ENCODE measurements around the gene LPIN3. TPM values are rescaled to one million over a fixed set of nuclear protein-coding genes. Genes with fewer than 3 reads are reported as not detected.
A peak's percentile ranks its signal among the peaks of the same experiment; 100 is the strongest.

Gene LPIN3
- total RNA-seq, 4 donors from 2014 or later: 7.4 to 30.5 (median 10.2) TPM

DNA sequence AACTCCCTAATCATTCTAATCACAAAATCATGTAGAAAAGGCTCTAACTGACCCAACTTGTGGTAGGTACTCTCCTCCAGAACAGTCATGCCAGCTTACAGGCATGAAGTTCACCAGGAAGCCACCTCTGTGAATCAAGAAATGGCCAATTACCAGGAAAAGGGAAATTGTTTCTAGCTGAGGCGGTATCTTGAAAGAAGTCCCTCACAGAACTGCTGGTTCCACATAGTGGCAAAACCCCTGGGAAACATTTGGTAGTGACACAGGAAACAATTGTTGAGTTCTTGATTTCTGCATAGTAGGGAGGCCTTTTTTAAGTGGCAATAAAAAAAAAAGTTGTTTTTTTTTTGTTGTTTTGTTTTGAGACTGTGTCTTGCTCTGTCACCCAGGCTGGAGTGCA lies 19.6 kb upstream of the LPIN3 start:
- no peaks in the 10 kb centered on the region for H3K9me3 ChIP-seq
- H3K27me3 ChIP-seq: no peaks in the 10 kb centered on the region
- no peak overlapping the region for H3K4me3 ChIP-seq
- TF ChIP-seq, protein P1, sequence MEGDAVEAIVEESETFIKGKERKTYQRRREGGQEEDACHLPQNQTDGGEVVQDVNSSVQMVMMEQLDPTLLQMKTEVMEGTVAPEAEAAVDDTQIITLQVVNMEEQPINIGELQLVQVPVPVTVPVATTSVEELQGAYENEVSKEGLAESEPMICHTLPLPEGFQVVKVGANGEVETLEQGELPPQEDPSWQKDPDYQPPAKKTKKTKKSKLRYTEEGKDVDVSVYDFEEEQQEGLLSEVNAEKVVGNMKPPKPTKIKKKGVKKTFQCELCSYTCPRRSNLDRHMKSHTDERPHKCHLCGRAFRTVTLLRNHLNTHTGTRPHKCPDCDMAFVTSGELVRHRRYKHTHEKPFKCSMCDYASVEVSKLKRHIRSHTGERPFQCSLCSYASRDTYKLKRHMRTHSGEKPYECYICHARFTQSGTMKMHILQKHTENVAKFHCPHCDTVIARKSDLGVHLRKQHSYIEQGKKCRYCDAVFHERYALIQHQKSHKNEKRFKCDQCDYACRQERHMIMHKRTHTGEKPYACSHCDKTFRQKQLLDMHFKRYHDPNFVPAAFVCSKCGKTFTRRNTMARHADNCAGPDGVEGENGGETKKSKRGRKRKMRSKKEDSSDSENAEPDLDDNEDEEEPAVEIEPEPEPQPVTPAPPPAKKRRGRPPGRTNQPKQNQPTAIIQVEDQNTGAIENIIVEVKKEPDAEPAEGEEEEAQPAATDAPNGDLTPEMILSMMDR (IDR thresholded peaks at IDR 0.05): no peak
- TF ChIP-seq POLR2A (IDR thresholded peaks at IDR 0.05): no peak
- H3K27ac ChIP-seq: no peak overlapping the region
- H3K36me3 ChIP-seq: no peaks in the 10 kb centered on the region
- H3K4me1 ChIP-seq: peaks cover 0 to 2% of the 10 kb centered on the region in 2 donors
- DNase-seq: no peak
- intact Hi-C loops (cut with DNase I; ENCODE audit: low total_unique reads): no loop called here

- no peak for TF ChIP-seq POLR2A (IDR thresholded peaks at IDR 0.05)
- TF ChIP-seq, protein P1 (IDR thresholded peaks at IDR 0.05): no peak
- H3K4me3 ChIP-seq: no peak overlapping the region
- no peaks in the 10 kb centered on the region for H3K36me3 ChIP-seq
- intact Hi-C loops (cut with DNase I; ENCODE audit: low total_unique reads): no loop called here
- no peaks in the 10 kb centered on the region for H3K27me3 ChIP-seq
- H3K4me1 ChIP-seq: no peaks in the 10 kb centered on the region
- no peak for DNase-seq
- no peaks in the 10 kb centered on the region for H3K9me3 ChIP-seq
- H3K27ac ChIP-seq: no peak overlapping the region
Measured at GRCh38 chr20:41327178-41327577, 13.4 kb upstream of the LPIN3 start.

DNA sequence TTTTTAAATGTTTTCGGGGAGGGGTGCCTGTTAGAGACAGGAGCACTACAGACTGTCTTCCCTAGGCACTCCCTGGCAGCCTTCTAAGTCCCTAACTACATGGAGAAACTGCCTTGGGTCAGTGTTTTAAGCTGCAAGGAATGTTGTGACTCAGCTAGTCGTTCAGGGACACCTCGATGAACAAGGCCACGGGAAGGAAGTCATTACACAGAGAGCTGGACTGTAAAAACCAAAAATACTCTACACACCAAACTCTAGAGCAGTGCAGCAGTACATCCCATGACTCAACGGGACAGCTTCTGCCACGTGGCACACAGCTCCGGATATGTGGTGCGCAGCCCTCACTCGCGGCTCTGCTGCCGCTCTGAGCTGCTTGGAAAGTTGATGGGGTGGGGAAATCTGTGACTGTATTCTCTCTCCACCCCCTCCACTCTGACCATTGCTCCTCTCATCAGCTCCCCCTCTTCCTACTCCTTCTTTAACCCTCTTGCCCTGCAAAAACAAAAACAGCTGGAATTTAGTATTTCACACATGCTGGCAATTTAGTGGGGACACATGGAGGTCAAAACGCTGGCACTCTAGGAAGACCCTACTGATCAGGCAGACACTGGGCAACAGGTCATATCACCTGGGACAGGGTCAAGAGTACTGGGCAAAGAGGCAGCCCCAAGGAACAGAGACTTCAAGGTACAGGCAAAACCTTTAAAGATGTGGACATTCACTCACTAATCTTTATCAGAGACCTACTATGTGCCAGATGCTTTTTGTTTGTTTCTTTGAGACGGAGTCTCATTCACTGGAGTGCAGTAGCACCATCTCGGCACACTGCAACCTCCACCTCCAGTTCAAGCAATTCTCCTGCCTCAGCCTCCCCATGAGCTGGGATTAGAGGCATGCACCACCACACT lies 10.9 kb upstream of the LPIN3 start:
- TF ChIP-seq, protein P1 (IDR thresholded peaks at IDR 0.05): no peak
- TF ChIP-seq POLR2A (IDR thresholded peaks at IDR 0.05): peak; percentile 38 to 56
- Histone ChIP-seq H3K36me3 (no peaks in the 10 kb centered on the region), H3K27me3 (no peaks in the 10 kb centered on the region), H3K9me3 (no peaks in the 10 kb centered on the region), H3K4me1 (no peaks in the 10 kb centered on the region), H3K4me3 (no peak overlapping the region), H3K27ac (peak overlapping the region; percentile 75 to 83)
- intact Hi-C loops (cut with DNase I; ENCODE audit: low total_unique reads): loop anchor here (10.0 kb wide), 1 partner anchor 95 kb away; no protein-coding TSS in a partner anchor
- DNase-seq: peak; percentile 76 to 84

- DNase-seq: no peak
- Histone ChIP-seq H3K4me1 (no peaks in the 10 kb centered on the region), H3K9me3 (no peaks in the 10 kb centered on the region), H3K27ac (peak overlapping the region in 1 of 2 donors; percentile 83), H3K36me3 (no peaks in the 10 kb centered on the region), H3K27me3 (no peaks in the 10 kb centered on the region), H3K4me3 (no peak overlapping the region)
- TF ChIP-seq POLR2A (IDR thresholded peaks at IDR 0.05): no peak
- TF ChIP-seq, protein P1 (IDR thresholded peaks at IDR 0.05): no peak
- intact Hi-C loops (cut with DNase I; ENCODE audit: low total_unique reads): loop anchor here (10.0 kb wide), 1 partner anchor 96 kb away; no protein-coding TSS in a partner anchor
Measured at GRCh38 chr20:41330343-41330720, 10.3 kb upstream of the LPIN3 start.

DNA sequence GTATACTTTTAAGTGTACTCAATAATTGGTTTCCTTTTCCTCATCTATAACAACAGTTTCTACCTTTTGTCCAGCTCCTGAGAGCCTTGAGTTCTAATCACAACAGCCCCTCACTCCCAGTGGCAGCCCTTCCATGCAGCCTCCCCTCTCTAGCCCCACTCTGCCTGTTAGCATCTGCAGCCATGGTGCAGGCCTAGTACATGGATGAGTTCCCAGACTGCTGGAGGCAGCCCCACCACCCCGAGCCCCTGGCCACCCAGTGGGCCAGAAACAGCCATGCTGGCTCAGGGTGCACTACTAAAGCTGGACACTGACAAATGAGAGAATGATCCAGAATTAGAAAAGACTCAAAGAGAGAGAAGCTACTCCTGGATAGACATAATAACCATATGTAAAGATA lies 9.7 kb upstream of the LPIN3 start:
- H3K27ac ChIP-seq: no peak overlapping the region
- intact Hi-C loops (cut with DNase I; ENCODE audit: low total_unique reads): loop anchor here (10.0 kb wide), 1 partner anchor 96 kb away; no protein-coding TSS in a partner anchor

More for the DNA sequence above, 9.7 kb upstream of the LPIN3 start:
- no peaks in the 10 kb centered on the region for H3K27me3 ChIP-seq
- no peak for TF ChIP-seq POLR2A (IDR thresholded peaks at IDR 0.05)
- TF ChIP-seq, protein P1 (IDR thresholded peaks at IDR 0.05): no peak
- no peaks in the 10 kb centered on the region for H3K9me3 ChIP-seq
- no peaks in the 10 kb centered on the region for H3K36me3 ChIP-seq
- DNase-seq: no peak
- no peaks in the 10 kb centered on the region for H3K4me1 ChIP-seq
- H3K4me3 ChIP-seq: no peak overlapping the region

Data from uterus (tissue), 4 donors.